HG02970 (cell line): ENCODE data around the gene PTTG1IP.
"Not testable (repeated sequence)": the region's sequence is repeated elsewhere in the genome, so short reads cannot be mapped to it uniquely, and the experiment has no call there.

Experiments used
- ATAC-seq: cut with Tn5 transposase; IDR thresholded peaks from one replicate; pipeline ENCODE4 v1.9.1; 2021; ENCODE audit warnings: mild to moderate bottlenecking, moderate library complexity, moderate number of reproducible peaks; ENCODE audit not compliant: unreplicated experiment, low FRiP score

The PTTG1IP gene

GRCh38 chr21:44886113-44887075, 12.9 kb upstream of the PTTG1IP start:
- ATAC-seq: no peak

- no peak for ATAC-seq
These were observed 12.1 kb upstream of the PTTG1IP start for GRCh38 chr21:44885615-44886014.

- ATAC-seq: no peak
These were observed 10.6 kb upstream of the PTTG1IP start for GRCh38 chr21:44884097-44884496.

- ATAC-seq: no peak
These were observed 9.8 kb upstream of the PTTG1IP start for GRCh38 chr21:44883250-44883649.

GRCh38 chr21:44881198-44881872, 7.8 kb upstream of the PTTG1IP start:
- no peak for ATAC-seq

- ATAC-seq: no peak
These were observed 7.1 kb upstream of the PTTG1IP start for GRCh38 chr21:44880405-44881197.

- ATAC-seq: not testable (repeated sequence)
These were observed 5.7 kb upstream of the PTTG1IP start for GRCh38 chr21:44879238-44879637.

GRCh38 chr21:44878053-44878982, 4.8 kb upstream of the PTTG1IP start:
- ATAC-seq: no peak

GRCh38 chr21:44876849-44877575, 3.5 kb upstream of the PTTG1IP start:
- ATAC-seq: no peak

GRCh38 chr21:44875316-44875700, 1.8 kb upstream of the PTTG1IP start:
- ATAC-seq: no peak

- ATAC-seq: no peak
These were observed 1.2 kb upstream of the PTTG1IP start for GRCh38 chr21:44874497-44875315.

GRCh38 chr21:44874240-44874496, 678 bp upstream of the PTTG1IP start:
- no peak for ATAC-seq

- ATAC-seq: no peak
These were observed 688 bp downstream of the PTTG1IP start for GRCh38 chr21:44872649-44873355.

GRCh38 chr21:44872323-44872648, 1.2 kb downstream of the PTTG1IP start:
- no peak for ATAC-seq

- ATAC-seq: no peak
These were observed 1.8 kb downstream of the PTTG1IP start for GRCh38 chr21:44871576-44872269.

GRCh38 chr21:44870748-44871495, 2.6 kb downstream of the PTTG1IP start:
- ATAC-seq: no peak
